ENCODE results near the gene ZC3H18.

ZC3H18 gene

DNA sequence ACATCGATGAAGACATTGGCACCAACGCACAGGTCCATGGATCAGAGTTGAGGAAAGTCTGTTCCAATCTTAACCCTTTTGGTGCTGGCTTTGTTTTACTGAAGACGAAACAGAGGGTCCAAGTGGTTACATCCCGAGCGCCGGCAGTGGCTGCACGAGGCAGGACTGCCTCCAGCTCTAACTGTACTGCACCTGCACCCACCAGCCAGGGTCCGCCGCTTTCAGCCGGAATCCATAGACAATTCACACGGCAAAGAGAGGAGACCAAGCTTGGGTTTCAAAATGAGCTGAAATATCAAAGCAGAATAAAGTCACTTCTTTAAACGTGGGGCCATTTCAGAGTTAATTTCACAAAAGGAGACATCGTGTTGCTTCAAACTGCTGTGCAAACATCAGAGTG is 21.2 kb upstream of the ZC3H18 start:
- no peak for DNase-seq (ENCODE audit: low read depth in 2 of 2, low spot score in 1 of 2)

GRCh38 chr16:88549671-88550245 is 20.4 kb upstream of the ZC3H18 start:
- no peak for DNase-seq (ENCODE audit: low read depth in 2 of 2, low spot score in 1 of 2)

GRCh38 chr16:88550246-88550661 is 19.9 kb upstream of the ZC3H18 start:
- no peak for DNase-seq (ENCODE audit: low read depth in 2 of 2, low spot score in 1 of 2)

DNA sequence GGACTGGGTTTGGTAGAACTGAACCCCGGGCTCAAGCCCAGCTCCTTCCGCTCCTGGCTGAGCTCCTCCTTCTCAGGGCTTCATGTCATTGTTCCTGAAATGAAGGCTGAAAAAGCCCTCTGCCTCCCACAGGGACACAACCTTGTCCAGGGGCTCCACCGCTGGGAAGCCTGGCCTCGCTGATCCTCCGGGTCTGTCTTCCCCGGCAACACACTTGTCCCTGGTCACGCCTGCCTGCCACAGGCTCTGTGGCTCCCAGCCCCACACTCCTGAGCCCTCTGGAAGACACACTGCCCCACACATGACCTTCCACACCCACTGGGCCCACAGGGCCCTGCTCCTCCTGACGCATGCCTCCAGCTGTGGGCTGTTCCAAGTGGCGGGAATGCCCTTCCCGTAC is 18.0 kb upstream of the ZC3H18 start:
- DNase-seq (ENCODE audit: low read depth in 2 of 2, low spot score in 1 of 2): no peak

- DNase-seq (ENCODE audit: low read depth in 2 of 2, low spot score in 1 of 2): no peak
These were observed 17.4 kb upstream of the ZC3H18 start for GRCh38 chr16:88552815-88553214.

DNA sequence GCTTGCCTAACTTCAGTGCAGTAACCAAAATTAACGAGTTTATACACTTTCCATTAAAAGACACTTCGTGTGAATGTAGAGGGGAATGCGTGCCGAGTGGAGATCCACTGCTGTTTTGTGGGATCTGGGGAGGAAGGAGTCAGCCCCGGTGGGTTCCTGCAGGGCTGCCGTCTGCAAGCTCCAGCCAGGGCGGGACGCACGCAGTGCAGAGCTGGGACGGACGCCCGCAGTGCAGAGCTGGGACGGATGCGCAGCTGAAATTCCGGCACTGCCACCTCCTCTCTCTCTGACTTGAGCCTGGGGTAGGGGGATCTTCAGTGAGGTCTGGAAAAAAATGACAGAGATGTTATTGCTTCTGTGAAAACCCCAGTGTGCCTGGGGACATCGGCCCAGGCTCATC is 16.5 kb upstream of the ZC3H18 start:
- no peak for DNase-seq (ENCODE audit: low read depth in 2 of 2, low spot score in 1 of 2)

DNA sequence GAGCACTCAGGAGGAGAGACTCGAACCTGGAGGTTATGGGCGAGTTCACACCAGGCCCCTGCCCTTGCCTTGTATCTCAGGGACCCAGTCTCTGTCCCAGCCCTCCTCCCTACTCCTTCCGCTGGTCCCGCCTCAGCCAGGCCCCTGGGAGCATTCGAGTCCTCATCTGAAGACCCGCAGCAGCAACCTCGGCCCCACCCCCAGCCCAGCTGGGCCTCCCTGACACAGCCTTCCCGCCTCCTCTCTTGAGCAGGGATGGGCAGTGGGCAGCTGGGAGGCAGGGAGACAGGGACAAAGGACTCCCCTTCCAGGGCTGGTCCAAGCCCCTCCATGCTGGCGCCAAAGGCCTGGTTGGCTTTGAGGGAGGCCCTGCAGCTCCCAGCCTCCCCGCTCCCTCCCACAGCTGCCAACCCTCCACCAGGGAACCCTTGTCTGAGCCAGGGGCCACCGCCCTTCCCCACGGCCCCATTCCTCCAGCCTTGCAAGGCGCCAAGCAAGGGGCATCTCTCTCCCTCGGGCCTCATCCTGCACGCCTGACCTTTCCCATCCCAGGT is 15.4 kb upstream of the ZC3H18 start:
- DNase-seq (ENCODE audit: low read depth in 2 of 2, low spot score in 1 of 2): no peak

GRCh38 chr16:88556294-88556988 is 13.8 kb upstream of the ZC3H18 start:
- no peak for DNase-seq (ENCODE audit: low read depth in 2 of 2, low spot score in 1 of 2)

GRCh38 chr16:88558457-88559442 is 11.5 kb upstream of the ZC3H18 start:
- DNase-seq (ENCODE audit: low read depth in 2 of 2, low spot score in 1 of 2): no peak

DNA sequence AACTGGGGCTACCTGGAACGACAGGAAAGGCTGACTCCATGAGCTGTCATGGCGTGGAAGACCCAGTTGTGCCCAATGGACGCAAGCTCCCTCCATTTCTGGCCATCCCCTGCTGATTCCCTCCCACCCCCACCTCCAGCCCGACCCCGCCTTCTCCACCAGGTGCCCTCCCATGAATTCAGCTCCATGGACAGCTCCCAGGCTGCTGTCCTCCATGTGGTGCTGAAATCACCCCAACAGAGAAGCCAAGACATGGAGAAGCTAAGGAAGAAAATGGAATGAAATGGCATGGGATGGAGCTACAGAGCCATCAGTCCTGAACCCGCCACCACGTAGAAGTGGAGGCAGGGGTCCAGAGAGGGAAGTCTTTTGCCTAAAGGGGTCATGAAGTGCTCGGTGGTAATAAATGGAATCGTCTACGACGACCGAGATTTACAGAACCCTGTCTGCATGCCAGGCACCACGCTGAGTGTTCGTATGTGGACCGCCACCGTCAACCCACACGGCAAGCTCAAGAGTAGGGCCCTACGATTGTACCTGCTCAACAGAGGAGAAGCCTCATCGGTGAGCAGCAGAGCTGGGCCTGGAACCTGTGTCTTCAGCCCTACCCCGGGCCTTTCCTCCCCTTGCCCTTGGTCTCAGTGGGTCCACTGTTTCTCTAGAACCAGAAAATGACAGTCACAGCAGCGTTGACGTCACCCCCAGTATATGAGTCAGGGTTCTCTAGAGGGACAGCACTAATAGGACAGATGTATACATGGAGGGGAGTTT is 9.3 kb upstream of the ZC3H18 start:
- DNase-seq (ENCODE audit: low read depth in 2 of 2, low spot score in 1 of 2): no peak

GRCh38 chr16:88561485-88562359 is 8.5 kb upstream of the ZC3H18 start:
- DNase-seq (ENCODE audit: low read depth in 2 of 2, low spot score in 1 of 2): peak in 1 of 2 donors; percentile 27

- DNase-seq (ENCODE audit: low read depth in 2 of 2, low spot score in 1 of 2): no peak
These were observed 4.0 kb upstream of the ZC3H18 start for GRCh38 chr16:88566158-88566557.

GRCh38 chr16:88568710-88569613 is 1.2 kb upstream of the ZC3H18 start:
- DNase-seq (ENCODE audit: low read depth in 2 of 2, low spot score in 1 of 2): no peak

DNA sequence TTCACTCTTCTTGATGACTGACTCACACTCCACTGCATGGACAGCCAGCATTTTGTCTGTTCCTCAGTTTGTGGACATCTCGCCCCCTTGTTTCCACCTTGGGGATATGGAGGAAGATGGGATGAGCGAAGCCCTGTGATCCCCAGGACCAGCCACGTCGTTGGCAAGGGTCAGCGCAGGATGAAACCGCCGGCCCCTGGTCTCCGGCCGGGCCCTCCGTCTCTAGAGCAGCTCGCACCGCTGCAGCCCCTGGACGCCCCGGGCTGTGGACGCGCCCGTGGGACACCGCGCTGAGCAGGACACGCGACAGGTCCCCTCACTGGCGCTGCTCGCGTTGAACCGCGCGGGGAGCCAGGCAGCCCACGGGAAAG is 604 bp upstream of the ZC3H18 start:
- no peak for DNase-seq (ENCODE audit: low read depth in 2 of 2, low spot score in 1 of 2)

DNA sequence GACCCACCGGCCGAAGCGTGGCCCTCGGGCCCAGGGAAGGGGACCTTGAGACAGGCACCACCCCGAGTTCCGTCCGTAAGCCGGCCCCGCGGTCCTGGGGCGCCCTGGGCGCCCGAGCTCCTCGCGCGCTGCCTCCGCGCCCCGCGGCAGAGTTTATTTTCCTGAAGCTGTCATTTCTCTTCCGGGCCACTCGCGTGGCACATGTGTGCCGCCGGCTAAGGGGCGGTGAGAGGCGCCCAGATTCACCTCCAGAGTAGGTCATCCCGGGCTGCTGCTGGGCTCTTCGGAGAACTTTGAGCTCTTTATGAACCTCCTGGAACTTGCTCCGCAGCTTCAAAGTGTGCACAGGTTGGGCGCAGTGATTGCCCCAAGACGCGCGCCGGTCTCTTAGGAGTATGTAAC is 489 bp downstream of the ZC3H18 start:
- no peak for DNase-seq (ENCODE audit: low read depth in 2 of 2, low spot score in 1 of 2)

DNA sequence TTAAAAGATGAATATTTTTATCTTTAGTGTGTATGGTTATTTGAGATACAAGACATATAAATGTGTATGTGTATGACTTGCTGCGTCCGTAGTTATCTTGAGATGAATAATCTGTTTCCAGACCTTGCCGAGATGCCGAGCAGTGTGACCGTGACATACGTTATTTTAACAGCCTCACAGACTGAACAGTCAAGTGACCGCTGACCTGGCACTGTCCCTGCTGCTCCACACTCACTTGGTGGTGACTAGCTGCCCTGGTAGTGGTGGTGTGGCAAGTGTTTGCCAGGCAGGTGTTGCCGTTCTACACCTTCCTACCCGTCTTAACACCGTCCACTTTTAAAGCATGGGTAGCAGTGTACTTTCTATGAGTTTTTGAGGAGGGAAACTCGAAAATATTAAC is 5.0 kb downstream of the ZC3H18 start:
- DNase-seq (ENCODE audit: low read depth in 2 of 2, low spot score in 1 of 2): no peak

- no peak for DNase-seq (ENCODE audit: low read depth in 2 of 2, low spot score in 1 of 2)
These were observed 6.1 kb downstream of the ZC3H18 start for GRCh38 chr16:88576307-88576706.

- no peak for DNase-seq (ENCODE audit: low read depth in 2 of 2, low spot score in 1 of 2)
These were observed 7.0 kb downstream of the ZC3H18 start for GRCh38 chr16:88577166-88577565.

All from stimulated activated CD8-positive, alpha-beta memory T cell treated with anti-CD3 and anti-CD28 coated beads, Interleukin-4, amount 100 ng/mL, for 1 hour (primary cell).